K562 treated with DMSO at 1 percent for 12 hours (cell line): ENCODE results near the gene ATPAF1. TPM values are rescaled to one million over a fixed set of nuclear protein-coding genes. Genes with fewer than 3 reads are reported as not detected.

Experiments used
- total RNA-seq: library from RNA; unstranded; fragments of 300-600 nt; gene quantifications from 2 replicates; pipeline ENCODE4 v1.2.3, GENCODE V29; 2022; ENCODE audit not compliant: insufficient read depth

Gene ATPAF1, protein sequence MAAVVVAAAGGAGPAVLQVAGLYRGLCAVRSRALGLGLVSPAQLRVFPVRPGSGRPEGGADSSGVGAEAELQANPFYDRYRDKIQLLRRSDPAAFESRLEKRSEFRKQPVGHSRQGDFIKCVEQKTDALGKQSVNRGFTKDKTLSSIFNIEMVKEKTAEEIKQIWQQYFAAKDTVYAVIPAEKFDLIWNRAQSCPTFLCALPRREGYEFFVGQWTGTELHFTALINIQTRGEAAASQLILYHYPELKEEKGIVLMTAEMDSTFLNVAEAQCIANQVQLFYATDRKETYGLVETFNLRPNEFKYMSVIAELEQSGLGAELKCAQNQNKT
- 23.3 and 37.2 TPM in 2 replicates for total RNA-seq

GRCh38 chr1:46667782-46668760 lies at the start of gene ATPAF1:
Gene ATPAF1, minus strand, starts transcription at chr1:46668364. Its CDS starts 42 bp downstream, at chr1:46668322.

GRCh38 chr1:46671554-46671953 lies 3.4 kb upstream of the ATPAF1 start, which contains the start of gene TEX38:
Gene TEX38, plus strand, starts transcription at chr1:46671854. Its CDS starts 81 bp downstream, at chr1:46671935.

GRCh38 chr1:46616277-46617107 lies 51.7 kb downstream of the ATPAF1 start, which contains the start of gene MOB3C:
Gene MOB3C, minus strand, starts transcription at chr1:46616811. Its CDS starts 3,490 bp downstream, at chr1:46613321.

GRCh38 chr1:46603858-46604549 lies 64.2 kb downstream of the ATPAF1 start, which contains the start of gene MKNK1:
Gene MKNK1, minus strand, starts transcription at chr1:46604268. Its CDS starts 20,941 bp downstream, at chr1:46583327.

Other genes starting within 250 kb of the ATPAF1 start
- gene DMBX1, start 178.5 kb downstream of the ATPAF1 start, total RNA-seq: 3.5 and 8.0 TPM in 2 replicates
- gene KNCN, start 116.7 kb downstream of the ATPAF1 start, total RNA-seq: not detected in 2 replicates
- gene MKNK1, start 64.1 kb downstream of the ATPAF1 start, total RNA-seq: 34.4 and 66.1 TPM in 2 replicates
- 9.5 and 18.0 TPM in 2 replicates for gene MOB3C, start 51.6 kb downstream of the ATPAF1 start, total RNA-seq
- gene TEX38, start 3.5 kb upstream of the ATPAF1 start, total RNA-seq: not detected in 2 replicates
- gene EFCAB14, start 50.8 kb upstream of the ATPAF1 start, total RNA-seq: 8.8 and 44.8 TPM in 2 replicates
- gene CYP4B1, start 130.7 kb upstream of the ATPAF1 start, total RNA-seq: not detected in 2 replicates